RWPE1 (cell line): ENCODE measurements around the gene SFXN5.

Experiments used
- CTCF ChIA-PET: fragments of 350-600 bp; sonication (Branson Sonifier 250); formaldehyde crosslinking; extraction: SDS; loops from one replicate; lab custom pipeline; 2021; lab: Yijun Ruan, JAX
- POLR2A ChIA-PET: fragments of 400-600 bp; formaldehyde crosslinking; extraction: SDS; loops from one replicate; lab custom pipeline; 2020; ENCODE audit warnings: antibody characterized with exemption; ENCODE audit not compliant: low non-redundant PET; lab: Yijun Ruan, JAX
- DNase-seq: peaks from one replicate; pipeline ENCODE4 v3.0.0; 2012; ENCODE audit warnings: low spot score
- H3K27ac ChIP-seq: fragments of 450-650 bp; 2 replicates; pipeline ENCODE4 v1.5.1; 2017
- TF ChIP-seq, protein P1 (sequence below): fragments of 450-650 bp; conservative IDR thresholded peaks from 2 replicates; pipeline ENCODE4 v1.5.1; 2017; ENCODE audit warnings: low read depth, mild to moderate bottlenecking

SFXN5 gene

DNA sequence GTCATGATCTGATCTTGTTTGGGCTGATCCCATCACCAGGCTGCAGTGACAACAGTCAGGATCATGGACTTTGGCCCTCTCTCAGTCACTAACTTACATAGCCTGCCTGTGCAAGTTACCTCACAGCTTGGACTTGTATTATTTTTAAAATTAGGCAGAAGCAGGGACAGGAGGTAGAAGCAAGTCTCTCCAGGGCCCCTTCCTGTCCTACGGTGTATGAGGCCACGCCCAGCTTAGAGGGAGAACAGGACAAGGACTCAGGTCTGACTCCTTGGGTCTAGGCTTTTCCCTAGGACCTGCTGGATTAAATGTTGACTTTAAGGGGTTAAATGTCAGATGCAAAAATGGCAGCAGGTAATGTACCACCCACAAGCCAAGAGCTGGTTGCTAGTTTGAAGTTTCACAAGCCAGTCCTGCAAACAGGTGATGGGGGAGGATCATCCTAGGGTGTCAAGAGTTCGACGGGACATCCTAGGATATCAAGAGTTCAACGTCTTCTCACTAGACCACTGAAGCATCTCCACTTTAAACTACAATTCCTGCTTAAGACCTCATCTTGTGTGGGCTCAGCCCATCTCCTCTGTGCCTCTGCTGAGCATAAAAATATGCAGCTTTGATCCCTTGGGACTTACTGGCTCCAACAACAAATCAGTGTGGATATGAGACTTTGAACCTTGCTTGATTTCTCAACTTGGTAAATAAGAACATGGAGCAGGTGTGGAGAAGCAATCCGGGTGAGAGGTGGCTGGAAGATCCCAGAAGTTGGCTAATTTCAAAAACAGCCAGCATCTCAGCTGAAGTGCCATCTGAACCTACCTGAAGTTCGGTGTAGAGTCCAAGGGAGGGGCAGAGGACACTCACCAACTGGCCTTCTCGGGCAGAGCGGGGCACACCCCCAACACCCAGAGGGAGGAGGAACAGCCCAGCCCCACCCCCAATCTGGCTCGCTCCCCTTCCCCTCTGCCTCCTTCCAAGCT lies 39.5 kb downstream of the SFXN5 start:
- no peak for DNase-seq
- CTCF ChIA-PET = interaction anchor here (0.5 kb wide), 1 partner anchor 97 kb away, joined by 3 read pairs; no protein-coding TSS in a partner anchor
- POLR2A ChIA-PET = no interaction called here
- H3K27ac ChIP-seq = no peak overlapping the region
- TF ChIP-seq, protein P1, sequence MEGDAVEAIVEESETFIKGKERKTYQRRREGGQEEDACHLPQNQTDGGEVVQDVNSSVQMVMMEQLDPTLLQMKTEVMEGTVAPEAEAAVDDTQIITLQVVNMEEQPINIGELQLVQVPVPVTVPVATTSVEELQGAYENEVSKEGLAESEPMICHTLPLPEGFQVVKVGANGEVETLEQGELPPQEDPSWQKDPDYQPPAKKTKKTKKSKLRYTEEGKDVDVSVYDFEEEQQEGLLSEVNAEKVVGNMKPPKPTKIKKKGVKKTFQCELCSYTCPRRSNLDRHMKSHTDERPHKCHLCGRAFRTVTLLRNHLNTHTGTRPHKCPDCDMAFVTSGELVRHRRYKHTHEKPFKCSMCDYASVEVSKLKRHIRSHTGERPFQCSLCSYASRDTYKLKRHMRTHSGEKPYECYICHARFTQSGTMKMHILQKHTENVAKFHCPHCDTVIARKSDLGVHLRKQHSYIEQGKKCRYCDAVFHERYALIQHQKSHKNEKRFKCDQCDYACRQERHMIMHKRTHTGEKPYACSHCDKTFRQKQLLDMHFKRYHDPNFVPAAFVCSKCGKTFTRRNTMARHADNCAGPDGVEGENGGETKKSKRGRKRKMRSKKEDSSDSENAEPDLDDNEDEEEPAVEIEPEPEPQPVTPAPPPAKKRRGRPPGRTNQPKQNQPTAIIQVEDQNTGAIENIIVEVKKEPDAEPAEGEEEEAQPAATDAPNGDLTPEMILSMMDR = no peak

DNA sequence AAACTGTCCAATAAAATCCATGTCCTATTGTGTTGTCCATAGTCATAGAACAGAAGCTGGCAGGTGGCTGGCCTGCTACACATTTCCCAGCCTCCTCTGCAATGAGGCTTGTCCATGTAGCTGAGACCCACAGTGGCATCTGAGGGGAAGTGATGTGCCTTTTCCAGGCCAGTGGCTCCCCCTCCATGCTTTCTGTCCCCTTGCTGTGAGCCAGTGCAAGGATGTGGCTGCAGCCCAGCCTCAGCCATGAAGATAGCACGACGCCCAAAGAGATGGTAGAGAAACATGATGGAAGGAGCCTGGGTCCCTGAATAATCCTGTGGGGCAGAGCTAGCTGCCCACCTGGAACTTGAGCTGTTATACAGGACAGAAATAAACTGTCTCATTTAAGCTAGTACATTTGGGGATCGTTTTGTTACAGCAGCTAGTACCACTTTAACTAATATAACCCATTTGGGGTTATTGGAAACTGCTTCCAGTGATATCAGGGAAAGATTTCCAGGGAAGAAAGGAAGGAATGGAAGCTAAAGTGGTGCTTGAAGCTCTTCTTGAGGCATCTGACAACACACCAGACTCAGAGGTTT lies 40.3 kb downstream of the SFXN5 start:
- no peak for DNase-seq
- CTCF ChIA-PET = interaction anchor here (0.5 kb wide), 1 partner anchor 96 kb away, joined by 3 read pairs; no protein-coding TSS in a partner anchor
- POLR2A ChIA-PET = no interaction called here
- TF ChIP-seq, protein P1 = no peak
- H3K27ac ChIP-seq = no peak overlapping the region

DNA sequence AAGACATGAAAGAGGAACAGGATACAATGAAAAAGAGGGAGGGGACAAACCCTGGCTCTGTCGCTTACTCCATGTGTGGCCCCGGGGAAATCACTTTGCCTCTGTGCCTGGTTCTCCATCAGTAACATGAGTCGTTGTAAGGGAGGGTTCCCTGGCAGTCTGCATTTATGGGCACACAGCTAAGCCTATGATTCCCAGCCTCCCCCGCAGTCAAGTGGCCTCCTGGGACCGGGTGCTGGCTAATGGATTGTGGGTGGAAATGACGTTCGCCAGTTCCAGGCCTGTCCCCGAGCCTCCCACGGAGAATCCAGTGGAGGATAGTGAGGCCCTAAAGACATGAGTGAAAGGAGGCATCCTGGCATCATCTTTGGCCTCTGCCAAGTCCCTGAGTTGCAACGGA lies 42.7 kb downstream of the SFXN5 start:
- DNase-seq = no peak
- CTCF ChIA-PET = no interaction called here
- TF ChIP-seq, protein P1 = no peak
- POLR2A ChIA-PET = no interaction called here
- H3K27ac ChIP-seq = no peak overlapping the region

DNA sequence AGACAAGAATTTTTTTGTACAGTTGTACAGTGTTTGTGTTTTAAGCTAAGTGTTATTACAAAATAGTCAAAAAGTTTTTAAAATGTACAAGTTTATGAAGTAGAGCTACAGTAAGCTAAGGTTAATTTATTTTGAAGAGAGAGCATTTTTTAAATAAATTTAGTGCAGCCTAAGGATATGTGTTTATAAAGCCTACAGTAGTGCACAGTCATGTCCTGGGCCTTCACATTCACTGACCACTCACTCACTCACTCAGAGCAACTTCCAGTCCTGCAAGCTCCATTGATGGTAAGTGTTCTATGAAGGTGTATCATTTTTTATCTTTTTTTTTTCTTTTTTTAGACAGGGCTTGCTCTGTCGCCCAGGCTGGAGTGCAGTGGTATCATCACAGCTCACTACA lies 44.2 kb downstream of the SFXN5 start:
- ChIA-PET POLR2A (no interaction called here), CTCF (no interaction called here)
- no peak for DNase-seq
- no peak overlapping the region for H3K27ac ChIP-seq
- TF ChIP-seq, protein P1 = no peak

DNA sequence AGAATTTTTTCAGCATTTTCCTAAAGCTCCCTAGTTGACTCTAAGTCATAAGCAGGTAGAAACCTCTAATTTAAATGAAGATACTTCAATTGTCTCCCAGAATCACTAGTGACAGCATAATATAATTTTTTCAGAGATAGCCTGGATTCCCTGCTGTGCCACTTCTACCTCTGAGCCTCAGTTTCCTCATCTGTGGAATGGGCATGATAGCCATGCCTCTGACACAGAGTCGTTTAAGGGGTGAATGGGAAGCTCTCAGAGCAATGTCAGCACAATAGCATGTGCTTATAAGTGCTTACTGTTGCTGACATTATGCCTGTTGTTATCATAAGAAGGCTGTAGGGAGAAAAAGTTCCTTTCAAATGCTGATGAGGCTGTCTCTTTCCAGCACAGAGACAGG lies 48.0 kb downstream of the SFXN5 start:
- DNase-seq = no peak
- TF ChIP-seq, protein P1 = no peak
- no peak overlapping the region for H3K27ac ChIP-seq
- POLR2A ChIA-PET = no interaction called here
- CTCF ChIA-PET = no interaction called here

DNA sequence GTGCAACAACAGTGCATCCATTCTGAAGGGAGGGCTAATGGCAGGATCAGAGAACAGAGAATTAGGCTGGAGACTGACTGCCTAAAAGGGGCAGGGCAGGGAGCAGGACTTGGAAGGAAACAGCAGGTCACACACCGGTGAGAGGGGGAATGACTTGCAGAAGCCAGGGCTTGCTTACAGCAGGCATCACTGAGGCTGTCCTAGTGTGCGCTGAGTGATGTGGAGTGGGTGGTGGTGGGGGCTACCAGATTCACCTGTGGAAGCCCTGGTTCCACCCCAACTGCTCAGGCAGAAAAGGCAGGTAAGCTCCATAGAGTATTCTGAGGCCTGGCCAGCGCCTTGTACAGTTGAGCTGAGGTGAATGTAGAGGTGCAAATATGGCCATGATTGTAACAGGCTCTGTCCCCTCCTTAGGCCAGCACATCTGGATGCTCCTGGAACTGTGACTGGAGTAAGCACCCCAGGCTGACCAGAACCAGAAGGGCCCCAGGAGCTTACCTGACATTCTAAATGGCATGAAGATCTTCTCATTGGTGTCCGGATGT lies 49.4 kb downstream of the SFXN5 start:
- TF ChIP-seq, protein P1 = no peak
- POLR2A ChIA-PET = no interaction called here
- H3K27ac ChIP-seq = no peak overlapping the region
- CTCF ChIA-PET = interaction anchor here (0.6 kb wide), 1 partner anchor 128 kb away, joined by 3 read pairs; no protein-coding TSS in a partner anchor
- no peak for DNase-seq
